GM19238 (cell line): ENCODE data around the gene DUSP21.
"Not testable (repeated sequence)": the region's sequence is repeated elsewhere in the genome, so short reads cannot be mapped to it uniquely, and the experiment has no call there.

Experiments used
- DNase-seq: peaks from one replicate; pipeline ENCODE4 v3.0.0; 2011; ENCODE audit warnings: low spot score; ENCODE audit not compliant: insufficient read length

DUSP21 gene

GRCh38 chrX:44876086-44876485, 32.3 kb downstream of the DUSP21 start:
- DNase-seq: no peak

DNA sequence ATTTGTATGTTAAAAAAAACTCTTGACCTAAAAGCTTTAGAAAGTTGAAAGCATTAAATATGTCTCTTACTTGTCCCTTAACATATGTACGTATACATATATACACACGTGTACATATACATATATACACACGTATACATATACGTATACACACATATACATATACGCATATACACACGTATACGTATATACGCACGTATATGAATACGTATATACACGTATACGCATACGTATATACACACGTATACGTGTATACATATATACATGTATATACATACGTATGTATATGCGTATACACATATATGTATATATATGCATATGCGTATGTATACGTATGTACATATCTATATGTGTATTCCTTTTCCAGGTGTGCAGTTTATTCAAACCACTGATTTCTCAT, 32.9 kb downstream of the DUSP21 start:
- no peak for DNase-seq

DNA sequence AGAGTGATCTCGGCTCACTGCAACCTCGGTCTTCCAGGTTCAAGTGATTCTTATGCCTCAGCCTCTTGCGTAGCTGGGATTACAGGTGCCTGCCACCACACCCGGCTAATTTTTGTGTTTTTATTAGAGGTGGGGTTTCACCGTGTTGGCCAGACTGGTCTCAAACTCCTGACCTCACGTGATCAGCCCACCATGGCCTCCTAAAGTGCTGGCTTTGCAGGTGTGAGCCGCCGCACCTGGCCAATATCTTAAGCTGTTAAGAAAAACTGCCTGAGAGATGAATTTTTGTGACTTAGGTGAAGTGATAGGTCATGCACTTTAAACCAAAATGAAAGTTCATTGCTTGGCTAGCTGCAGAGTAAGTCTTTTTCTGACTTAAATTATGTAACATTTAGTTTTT, 35.0 kb downstream of the DUSP21 start:
- no peak for DNase-seq

DNA sequence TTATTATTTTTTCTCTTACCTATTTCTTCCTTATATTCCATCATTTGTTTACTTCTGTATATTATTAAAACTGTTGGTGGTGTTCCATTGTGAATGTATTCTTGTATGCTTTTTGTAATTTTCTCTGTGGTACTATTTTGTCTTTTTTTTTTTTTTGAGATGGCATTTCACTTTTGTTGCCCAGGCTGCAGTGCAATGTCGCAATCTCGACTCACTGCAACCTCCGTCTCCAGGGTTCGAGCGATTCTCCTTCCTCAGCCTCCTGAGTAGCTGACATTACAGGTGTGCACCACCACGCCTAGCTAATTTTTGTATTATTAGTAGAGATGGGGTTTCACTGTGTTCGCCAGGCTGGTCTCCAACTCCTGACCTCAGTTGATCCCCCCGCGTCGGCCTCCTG, 37.7 kb downstream of the DUSP21 start:
- DNase-seq: no peak

GRCh38 chrX:44882635-44883034, 38.8 kb downstream of the DUSP21 start:
- no peak for DNase-seq

GRCh38 chrX:44884944-44885343, 41.1 kb downstream of the DUSP21 start:
- no peak for DNase-seq

DNA sequence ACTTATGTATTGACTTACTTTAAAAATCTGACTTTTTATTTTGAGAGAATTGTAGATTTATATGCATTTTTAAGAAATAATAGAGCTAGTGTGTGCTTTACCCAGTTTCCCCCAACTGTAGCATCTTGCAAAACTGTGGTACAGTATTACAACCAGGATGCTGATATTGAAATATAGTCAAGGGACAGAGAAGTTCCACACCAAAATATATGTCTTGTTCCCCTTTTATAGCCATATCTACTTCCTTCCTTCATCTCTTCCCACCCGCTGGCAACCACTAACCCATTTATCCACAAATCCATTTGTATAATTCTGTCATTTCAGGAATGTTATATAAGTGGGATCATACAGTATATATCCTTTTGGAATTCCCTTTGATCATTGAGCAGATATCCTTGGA, 46.0 kb downstream of the DUSP21 start:
- DNase-seq: no peak

GRCh38 chrX:44890247-44890646, 46.4 kb downstream of the DUSP21 start:
- DNase-seq: no peak

DNA sequence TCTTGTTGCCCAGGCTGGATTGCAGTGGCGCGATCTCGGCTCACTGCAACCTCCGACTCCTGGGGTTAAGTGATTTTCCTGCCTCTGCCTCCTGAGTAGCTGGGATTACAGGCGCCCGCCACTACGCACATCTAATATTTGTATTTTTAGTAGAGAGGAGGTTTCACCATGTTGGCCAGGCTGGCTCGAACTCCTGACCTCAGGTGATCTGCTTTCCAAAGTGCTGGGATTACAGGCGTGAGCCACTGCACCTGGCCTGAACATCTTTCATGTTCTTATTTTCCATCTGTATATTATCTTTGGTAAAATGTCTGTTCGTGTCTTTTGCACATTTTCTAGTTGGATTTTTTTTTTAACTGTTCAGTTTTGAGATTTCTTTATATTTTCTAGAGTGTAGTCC, 46.9 kb downstream of the DUSP21 start:
- DNase-seq: not testable (repeated sequence)

- no peak for DNase-seq
These were observed 47.8 kb downstream of the DUSP21 start for GRCh38 chrX:44891642-44892041.
